PC-3 (cell line): ENCODE results near the gene PATE3. TPM values are rescaled to one million over a fixed set of nuclear protein-coding genes. Genes with fewer than 3 reads are reported as not detected.

Experiments used
- ATAC-seq: fragments of 200-7000 bp; cut with Tn5 transposase; 2 replicates; pipeline ENCODE4 v1.9.1; 2020; ENCODE audit warnings: mild to moderate bottlenecking, moderate library complexity
- BruUV-seq: library from RNA; stranded (reverse); fragments of 400-500 nt; replicated peaks from 2 replicates; lab custom pipeline; 2021; lab: Mats Ljungman, UMichigan
- CTCF ChIA-PET: fragments of 300-600 bp; sonication (Branson Sonifier 250); formaldehyde crosslinking; loops from one replicate; lab custom pipeline; 2022; ENCODE audit warnings: antibody characterized with exemption; lab: Charles Lee
- POLR2A ChIA-PET: fragments of 300-600 bp; sonication (Branson Sonifier 250); formaldehyde crosslinking; loops from one replicate; lab custom pipeline; 2022; ENCODE audit warnings: antibody characterized with exemption; ENCODE audit not compliant: unreplicated experiment; lab: Charles Lee
- DNase-seq: peaks from one replicate; pipeline ENCODE4 v3.0.0-alpha.2; 2015
- H2AFZ ChIP-seq: fragments of 300-600 bp; sonication (generic); 2 replicates; pipeline ENCODE4 v1.6.0; 2016; ENCODE audit warnings: antibody characterized with exemption, low read length
- H3F3A ChIP-seq: fragments of 300-600 bp; sonication (generic); one replicate; pipeline ENCODE4 v1.6.0; 2017; ENCODE audit warnings: antibody characterized with exemption, low read length, control low read depth, mild to moderate bottlenecking; ENCODE audit not compliant: unreplicated experiment
- H3K27ac ChIP-seq: fragments of 300-600 bp; sonication (generic); 2 replicates; pipeline ENCODE4 v1.5.1; 2016; ENCODE audit warnings: mild to moderate bottlenecking, low read length
- H3K27me3 ChIP-seq: fragments of 300-600 bp; sonication (generic); 2 replicates; pipeline ENCODE4 v1.6.1; 2016; ENCODE audit warnings: low read length, mixed read lengths
- H3K36me3 ChIP-seq: fragments of 300-600 bp; sonication (generic); 2 replicates; pipeline ENCODE4 v1.6.1; 2016; ENCODE audit warnings: low read depth, mixed run types, low read length, mixed read lengths
- H3K4me1 ChIP-seq: fragments of 300-600 bp; sonication (generic); 2 replicates; pipeline ENCODE4 v1.5.1; 2016; ENCODE audit warnings: low read length; ENCODE audit not compliant: insufficient read depth
- H3K4me2 ChIP-seq: fragments of 300-600 bp; sonication (generic); 2 replicates; pipeline ENCODE4 v1.6.0; 2016; ENCODE audit warnings: low read length
- H3K4me3 ChIP-seq: fragments of 300-600 bp; sonication (generic); 2 replicates; pipeline ENCODE4 v1.5.1; 2016; ENCODE audit warnings: mild to moderate bottlenecking, low read length, mixed read lengths
- H3K79me2 ChIP-seq: fragments of 300-600 bp; sonication (generic); 2 replicates; pipeline ENCODE4 v1.6.1; 2017; ENCODE audit warnings: low read length, mixed read lengths
- H3K9ac ChIP-seq: fragments of 300-600 bp; sonication (generic); 2 replicates; pipeline ENCODE4 v1.6.0; 2016; ENCODE audit warnings: mild to moderate bottlenecking, low read length
- H3K9me2 ChIP-seq: fragments of 300-600 bp; sonication (generic); replicated peaks from 2 replicates; pipeline ENCODE4 v1.6.1; 2016; ENCODE audit warnings: mixed run types, low read length, mixed read lengths
- H3K9me3 ChIP-seq: fragments of 300-600 bp; sonication (generic); 2 replicates; pipeline ENCODE4 v1.6.1; 2016; ENCODE audit warnings: low read length, mixed read lengths
- H4K20me1 ChIP-seq: fragments of 300-600 bp; sonication (generic); 2 replicates; pipeline ENCODE4 v1.6.1; 2016; ENCODE audit warnings: low read length, mixed read lengths
- CTCF ChIP-seq: fragments of 300-600 bp; sonication (generic); conservative IDR thresholded peaks from 2 replicates; pipeline ENCODE4 v1.5.1; 2017; ENCODE audit warnings: antibody characterized with exemption, low read depth, mild to moderate bottlenecking, low read length
- EZH2 ChIP-seq: fragments of 300-600 bp; sonication (generic); IDR thresholded peaks from one replicate; pipeline ENCODE4 v1.6.1; 2017; ENCODE audit warnings: antibody characterized with exemption, mild to moderate bottlenecking, low read length; ENCODE audit not compliant: unreplicated experiment
- EZH2phosphoT487 ChIP-seq: fragments of 300-600 bp; sonication (generic); IDR thresholded peaks from 2 replicates; pipeline ENCODE4 v1.6.1; 2018; ENCODE audit warnings: mild to moderate bottlenecking, antibody characterized with exemption, low read length, borderline replicate concordance
- intact Hi-C: fragments of 100-400 bp; cut with micrococcal nuclease; formaldehyde crosslinking; loops from 2 replicates; pipeline ENCODE4 v1.9.0; 2023
- total RNA-seq: library from RNA; depleted of rRNA; stranded (reverse); fragments of >200 nt; gene quantifications from 2 replicates; pipeline ENCODE4 v1.2.3, GENCODE V29; 2014

The PATE3 gene
- total RNA-seq, 1 experiment from 2014 or later, result not detected

GRCh38 chr11:125772834-125773505 lies 15.0 kb upstream of the PATE3 start:
- no TSS peak for BruUV-seq
- no peak for ATAC-seq

GRCh38 chr11:125773516-125773915 lies 14.4 kb upstream of the PATE3 start:
- no peak overlapping the region for H3K9ac ChIP-seq
- H3K79me2 ChIP-seq, result no peaks in the 10 kb centered on the region
- DNase-seq (no peak), ATAC-seq (no peak)
- H3K9me3 ChIP-seq, result no peaks in the 10 kb centered on the region
- ChIA-PET POLR2A (no interaction called here), CTCF (no interaction called here)
- H3F3A ChIP-seq, result no peaks in the 10 kb centered on the region
- no peak for TF ChIP-seq EZH2
- no peak for TF ChIP-seq EZH2phosphoT487
- TF ChIP-seq CTCF, result no peak
- H3K4me2 ChIP-seq, result no peak overlapping the region
- BruUV-seq, result no TSS peak
- no peaks in the 10 kb centered on the region for H3K36me3 ChIP-seq
- H4K20me1 ChIP-seq, result no peaks in the 10 kb centered on the region
- H3K27me3 ChIP-seq, result peaks cover 30% of the 10 kb centered on the region
- no peak overlapping the region for H3K27ac ChIP-seq
- H3K9me2 ChIP-seq, result no peaks in the 10 kb centered on the region
- H2AFZ ChIP-seq, result no peak overlapping the region
- H3K4me3 ChIP-seq, result no peak overlapping the region
- no peaks in the 10 kb centered on the region; the same call in 1 of the 2 replicates for H3K4me1 ChIP-seq
- intact Hi-C loops, result no loop called here

More at GRCh38 chr11:125772834-125773505, 15.0 kb upstream of the PATE3 start:
- H3K4me3 ChIP-seq, result no peak overlapping the region
- no peaks in the 10 kb centered on the region for H3K9me3 ChIP-seq
- no peaks in the 10 kb centered on the region for H3K9me2 ChIP-seq
- no peaks in the 10 kb centered on the region for H3K79me2 ChIP-seq
- H3K4me1 ChIP-seq, result no peaks in the 10 kb centered on the region; the same call in 1 of the 2 replicates
- H2AFZ ChIP-seq, result no peak overlapping the region
- DNase-seq, result no peak
- no peaks in the 10 kb centered on the region for H4K20me1 ChIP-seq
- H3K27ac ChIP-seq, result no peak overlapping the region
- peaks cover 36% of the 10 kb centered on the region for H3K27me3 ChIP-seq
- no peak overlapping the region for H3K4me2 ChIP-seq
- no peaks in the 10 kb centered on the region for H3K36me3 ChIP-seq
- CTCF ChIA-PET, result no interaction called here
- intact Hi-C loops, result no loop called here
- POLR2A ChIA-PET, result no interaction called here
- TF ChIP-seq CTCF (no peak), EZH2phosphoT487 (no peak), EZH2 (no peak)
- no peak overlapping the region for H3K9ac ChIP-seq
- H3F3A ChIP-seq, result no peaks in the 10 kb centered on the region

- Histone ChIP-seq H3K79me2 (no peaks in the 10 kb centered on the region), H3K9me3 (no peaks in the 10 kb centered on the region), H4K20me1 (no peaks in the 10 kb centered on the region), H3K9me2 (no peaks in the 10 kb centered on the region), H3K4me2 (no peak overlapping the region), H3K4me1 (no peaks in the 10 kb centered on the region; the same call in 1 of the 2 replicates), H3K4me3 (no peak overlapping the region), H3K9ac (no peak overlapping the region), H3K27me3 (no peaks in the 10 kb centered on the region), H3K36me3 (no peaks in the 10 kb centered on the region), H3F3A (no peaks in the 10 kb centered on the region), H2AFZ (no peak overlapping the region), H3K27ac (no peak overlapping the region)
- TF ChIP-seq EZH2 (no peak), CTCF (no peak), EZH2phosphoT487 (no peak)
- DNase-seq (peak; percentile 11), ATAC-seq (no peak)
- CTCF ChIA-PET, result no interaction called here
- BruUV-seq, result no TSS peak
- intact Hi-C loops, result no loop called here
- POLR2A ChIA-PET, result no interaction called here
Measured at GRCh38 chr11:125777309-125777708, 10.6 kb upstream of the PATE3 start.
